ENCODE results near the gene ATP6V1C2.
A peak's percentile ranks its signal among the peaks of the same experiment; 100 is the strongest.
"Not testable (repeated sequence)": the region's sequence is repeated elsewhere in the genome, so short reads cannot be mapped to it uniquely, and the experiment has no call there.

Gene ATP6V1C2

DNA sequence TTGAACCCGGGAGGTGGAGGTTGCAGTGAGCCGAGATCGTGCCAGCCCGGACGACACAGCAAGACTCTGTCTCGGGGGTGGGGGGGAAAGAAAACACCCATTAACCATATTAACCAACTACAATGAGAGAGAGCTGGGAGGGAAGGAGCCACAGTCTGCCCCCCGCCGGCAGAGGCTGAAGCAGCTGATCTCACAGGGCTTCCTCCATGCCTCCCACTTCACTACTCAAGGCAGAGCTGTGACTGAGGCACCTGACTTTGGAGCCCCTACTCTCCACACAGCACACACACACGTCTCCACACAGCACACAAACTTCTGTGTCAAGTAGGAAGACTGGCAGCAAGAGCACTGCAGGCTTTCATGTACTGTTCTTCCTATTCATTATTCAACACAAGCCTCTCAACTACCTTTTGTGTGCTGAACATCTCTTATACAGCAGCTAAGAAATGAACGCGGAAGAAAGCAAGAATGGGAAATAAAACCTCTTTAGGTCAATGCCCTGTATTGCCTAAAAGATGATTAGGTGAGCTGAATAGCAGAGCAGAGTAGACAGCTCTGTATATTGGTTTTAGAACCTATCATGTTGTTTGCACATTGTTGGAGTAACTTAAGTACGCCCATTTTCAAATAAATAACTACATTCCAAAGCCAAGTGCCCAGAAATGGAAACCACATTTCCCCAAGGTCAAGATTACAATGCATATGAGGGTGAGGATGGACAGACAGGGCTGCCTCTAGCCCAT lies 65.0 kb downstream of the ATP6V1C2 start:
- DNase-seq (ENCODE audit: low read depth): no peak

DNA sequence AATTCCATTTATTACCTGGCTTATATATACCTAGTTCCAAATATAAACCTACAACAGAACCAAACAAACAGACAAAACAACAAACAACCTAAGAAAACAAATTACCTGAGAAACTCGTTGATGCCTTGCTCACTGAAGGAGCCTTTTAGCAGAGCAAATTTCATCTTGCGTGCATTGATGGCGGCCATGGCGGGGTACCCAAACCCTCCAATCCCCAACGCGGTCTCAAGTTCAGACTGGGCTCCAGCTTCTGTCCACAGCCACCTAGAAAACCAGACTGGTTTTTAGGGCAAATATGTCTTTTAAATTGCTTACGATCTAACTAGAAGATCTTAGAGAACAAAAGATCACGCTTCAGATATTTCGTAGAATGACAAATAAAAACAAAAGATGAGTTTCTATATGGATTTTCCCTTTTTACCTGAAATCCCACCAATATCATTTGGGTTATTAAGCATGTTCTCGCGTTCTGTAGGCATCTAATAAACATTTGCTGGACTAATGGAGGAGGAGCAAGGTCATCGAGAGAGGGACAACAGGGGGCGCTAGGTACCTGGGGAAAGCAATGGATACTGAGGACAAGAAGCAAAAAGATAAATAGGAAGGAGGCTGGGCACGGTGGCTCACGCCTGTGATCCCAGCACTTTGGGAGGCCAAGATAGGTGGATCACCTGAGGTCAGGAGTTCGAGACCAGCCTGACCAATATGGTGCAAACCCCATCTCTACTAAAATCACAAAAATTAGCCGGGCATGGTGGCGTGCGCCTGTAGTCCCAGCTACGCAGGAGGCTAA lies 65.9 kb downstream of the ATP6V1C2 start:
- peak; percentile 11 for DNase-seq (ENCODE audit: low read depth)

DNA sequence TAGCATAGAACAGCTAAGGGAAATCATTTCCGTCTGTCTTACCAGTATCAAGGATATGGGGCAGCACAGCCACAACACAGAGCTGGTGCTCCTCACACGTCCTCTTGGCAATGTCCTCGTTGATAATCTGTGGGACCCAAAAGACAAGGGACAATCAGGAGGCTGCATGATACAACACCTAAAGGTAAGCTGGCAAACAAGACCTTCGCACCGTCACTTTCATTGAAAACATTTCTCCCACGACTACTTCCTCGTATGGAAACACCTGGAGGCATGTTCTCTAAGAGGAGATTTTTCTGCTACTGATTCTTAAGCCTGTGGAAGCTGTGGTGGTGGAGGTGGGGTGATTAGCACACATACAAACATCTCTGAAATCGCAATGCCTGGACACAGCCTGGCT lies 67.4 kb downstream of the ATP6V1C2 start:
- no peak for DNase-seq (ENCODE audit: low read depth)

DNA sequence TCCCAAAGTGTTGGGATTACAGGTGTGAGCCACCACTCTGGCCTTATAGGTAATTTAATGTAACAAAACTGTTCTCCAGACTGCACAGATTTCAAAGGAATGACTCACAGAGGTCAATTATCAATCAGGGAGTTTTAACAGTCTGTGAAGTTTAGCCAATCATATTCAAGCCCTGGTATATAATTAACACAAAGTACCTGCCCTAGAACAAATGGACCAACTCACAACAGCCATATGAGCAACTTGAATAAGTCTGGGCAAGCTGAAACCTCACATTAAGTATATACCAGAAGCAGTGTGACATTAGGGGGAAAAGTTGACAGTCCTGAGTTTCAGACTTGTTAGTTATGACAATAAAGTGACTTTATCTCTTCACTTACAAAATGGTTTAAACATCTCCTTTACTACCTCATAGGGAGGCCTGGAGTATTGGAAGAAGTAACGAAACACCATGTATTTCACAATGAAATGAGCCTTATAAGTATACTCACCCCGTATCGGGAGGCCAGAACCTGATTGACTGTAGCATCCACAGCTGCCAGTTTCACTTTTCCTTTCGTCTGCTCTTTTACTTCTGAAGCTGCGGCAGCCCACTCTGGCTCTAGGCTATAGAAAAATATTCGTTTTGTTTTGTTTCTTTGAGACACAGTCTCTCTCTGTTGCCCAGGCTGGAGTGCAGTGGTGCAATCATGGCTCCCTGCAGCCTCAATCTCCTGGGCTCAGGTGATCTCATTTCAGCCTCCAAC lies 69.0 kb downstream of the ATP6V1C2 start:
- DNase-seq (ENCODE audit: low read depth): no peak

DNA sequence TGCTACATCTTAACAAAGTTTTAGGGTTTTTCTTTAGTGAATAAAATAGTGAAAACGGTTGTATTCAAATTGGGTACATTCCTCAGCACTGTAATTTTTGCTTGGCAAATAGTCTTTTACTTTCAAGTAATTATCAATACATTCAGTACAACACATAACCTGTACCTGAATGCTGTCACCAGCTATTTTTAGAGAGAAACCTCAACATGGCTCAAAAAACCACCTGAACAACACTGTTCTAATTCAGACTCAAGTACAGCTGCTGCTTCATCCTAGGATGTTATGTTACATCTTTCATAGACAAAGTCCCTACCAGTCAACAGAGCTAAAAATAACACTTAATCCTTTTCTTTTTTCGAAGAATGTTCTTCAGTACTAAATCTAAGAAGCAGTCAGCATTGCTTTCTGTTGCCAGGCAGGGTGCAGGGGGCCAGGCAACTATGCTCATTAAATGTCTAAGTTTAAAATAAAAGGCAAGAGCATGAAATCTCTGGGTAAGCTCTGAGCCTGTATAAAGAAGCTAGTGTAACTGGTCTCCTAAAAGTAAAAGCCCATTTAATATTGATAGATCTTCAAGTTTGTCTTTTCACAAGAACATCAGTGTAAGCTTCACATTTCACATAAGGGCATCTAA lies 70.7 kb downstream of the ATP6V1C2 start:
- no peak for DNase-seq (ENCODE audit: low read depth)

DNA sequence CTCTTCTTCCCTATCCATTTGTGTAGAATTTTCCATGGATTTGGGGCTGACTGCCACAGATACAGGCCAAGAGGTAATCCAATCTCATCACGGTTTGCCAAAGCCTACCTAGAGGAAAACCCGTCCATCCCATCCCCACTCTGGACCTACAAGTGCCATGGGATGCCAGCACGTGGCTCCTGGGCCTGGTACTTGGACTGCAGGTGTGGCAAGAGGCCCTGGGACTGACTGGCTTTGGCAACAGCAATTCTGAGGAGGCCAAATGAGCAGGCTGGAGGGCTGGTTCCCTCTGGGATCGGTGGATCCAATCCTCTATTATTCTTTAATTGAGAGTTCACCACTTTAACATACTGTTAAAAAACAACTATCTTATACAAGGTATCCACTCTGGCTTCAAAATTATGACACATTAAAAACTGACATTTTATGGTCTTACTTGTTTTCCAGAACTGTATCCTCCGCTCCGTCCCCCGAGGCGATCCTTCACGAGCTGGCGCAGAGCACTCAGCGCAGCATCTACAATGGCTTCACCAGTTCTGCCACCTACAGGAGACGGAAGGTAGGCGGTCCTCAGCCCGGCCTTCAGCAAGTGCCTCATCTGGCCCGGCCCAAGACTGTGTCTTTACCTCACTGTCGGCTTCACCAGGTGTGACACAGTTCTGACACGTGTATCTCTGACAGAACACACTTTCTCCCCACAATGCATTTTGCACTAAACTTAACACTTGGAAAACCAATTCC lies 71.4 kb downstream of the ATP6V1C2 start:
- DNase-seq (ENCODE audit: low read depth): no peak

DNA sequence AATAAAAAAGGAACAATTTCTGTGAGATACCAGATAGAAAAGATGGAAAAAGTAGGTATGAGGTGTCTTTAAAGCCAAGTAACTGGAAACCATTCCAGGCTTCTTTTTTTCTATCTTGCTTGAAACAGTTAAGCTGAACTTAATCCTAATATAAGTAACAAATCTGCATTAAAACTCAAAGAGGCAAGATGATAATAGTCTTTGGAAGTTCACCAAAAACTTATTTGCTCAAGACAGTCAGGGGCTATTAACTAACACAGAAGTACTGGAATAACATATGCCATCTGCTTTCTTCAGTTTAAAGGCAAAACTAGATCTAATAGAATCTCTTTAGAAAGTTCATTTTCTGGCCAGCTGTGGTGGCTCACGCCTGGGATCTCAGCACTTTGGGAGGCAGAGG lies 72.4 kb downstream of the ATP6V1C2 start:
- no peak for DNase-seq (ENCODE audit: low read depth)

DNA sequence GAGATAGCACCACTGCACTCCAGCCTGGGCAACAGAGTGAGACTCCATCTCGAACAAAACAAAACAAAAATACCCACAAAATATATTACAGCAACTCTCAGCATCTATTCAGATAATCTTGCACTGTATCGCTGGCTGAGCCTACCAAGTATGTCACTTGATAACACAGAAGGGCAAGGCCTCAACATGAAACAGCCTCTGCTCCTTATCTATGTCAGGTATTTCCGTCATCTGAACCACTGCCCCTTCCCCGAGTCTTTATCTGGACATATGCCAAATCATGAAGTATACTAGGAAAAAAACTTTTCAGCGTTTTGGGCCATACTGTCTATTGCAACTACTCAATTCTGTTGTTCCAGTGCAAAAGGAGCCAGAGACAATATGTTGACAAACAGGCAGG lies 73.4 kb downstream of the ATP6V1C2 start:
- no peak for DNase-seq (ENCODE audit: low read depth)

DNA sequence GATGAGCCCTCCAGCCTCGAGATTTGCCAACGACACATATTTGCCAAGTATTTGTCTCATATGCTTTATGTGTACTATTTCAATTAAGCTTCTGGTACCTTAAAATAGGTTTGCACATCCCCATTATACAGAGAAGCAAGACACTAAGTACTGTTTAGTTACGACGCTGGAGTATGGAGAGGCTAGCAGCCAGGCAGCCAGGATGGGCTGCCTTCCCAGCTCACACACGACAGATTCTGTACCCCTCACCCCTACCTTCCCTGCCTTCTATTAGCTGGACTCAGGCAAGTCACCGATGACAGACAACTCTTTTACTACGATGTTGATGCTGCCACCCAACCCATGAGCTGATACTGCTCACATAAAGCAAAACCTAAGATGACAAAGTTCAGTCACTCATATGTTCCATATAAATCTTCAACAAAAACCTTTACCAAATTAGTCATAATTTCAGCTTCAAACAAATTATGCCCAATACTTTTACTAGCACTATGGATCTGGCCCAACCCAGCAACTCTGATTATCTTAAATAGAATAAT lies 74.1 kb downstream of the ATP6V1C2 start:
- no peak for DNase-seq (ENCODE audit: low read depth)

DNA sequence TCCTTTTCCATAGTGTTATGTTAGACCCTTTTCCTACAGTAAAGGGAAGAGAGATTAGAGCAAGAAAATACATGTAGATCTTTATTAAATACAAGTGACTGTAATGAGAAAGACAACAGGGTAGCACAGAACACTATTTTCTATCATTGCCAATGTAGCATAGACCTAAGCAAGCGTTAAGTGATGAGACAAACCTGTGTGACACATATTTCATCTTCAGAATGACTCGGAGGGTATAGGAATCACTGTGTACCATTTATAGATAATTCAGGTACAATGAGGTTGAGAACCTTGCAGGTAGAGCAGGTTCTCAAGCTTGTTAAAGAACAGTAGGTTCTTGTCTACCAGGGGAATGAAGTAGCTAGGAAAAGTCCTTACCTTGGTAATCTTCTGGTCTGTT lies 75.3 kb downstream of the ATP6V1C2 start:
- no peak for DNase-seq (ENCODE audit: low read depth)

DNA sequence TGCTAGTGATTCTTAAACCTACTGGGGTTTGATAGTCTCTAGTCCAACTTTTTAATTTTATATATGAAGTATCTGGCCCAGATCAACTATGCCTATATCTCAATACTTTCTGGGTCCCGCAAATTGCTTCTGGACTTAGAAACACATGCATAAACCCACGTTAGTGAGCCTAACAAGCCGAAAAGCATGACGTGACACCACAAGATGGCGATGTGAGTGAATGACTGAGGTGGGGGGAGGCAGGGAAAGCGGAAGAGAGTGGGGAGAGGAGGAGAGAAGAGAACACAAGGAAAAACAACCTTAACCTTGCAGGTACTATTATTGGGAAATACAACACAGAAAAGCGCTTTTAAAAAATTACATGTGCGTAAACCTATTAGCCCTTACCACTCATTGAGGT lies 77.4 kb downstream of the ATP6V1C2 start:
- DNase-seq (ENCODE audit: low read depth): no peak

DNA sequence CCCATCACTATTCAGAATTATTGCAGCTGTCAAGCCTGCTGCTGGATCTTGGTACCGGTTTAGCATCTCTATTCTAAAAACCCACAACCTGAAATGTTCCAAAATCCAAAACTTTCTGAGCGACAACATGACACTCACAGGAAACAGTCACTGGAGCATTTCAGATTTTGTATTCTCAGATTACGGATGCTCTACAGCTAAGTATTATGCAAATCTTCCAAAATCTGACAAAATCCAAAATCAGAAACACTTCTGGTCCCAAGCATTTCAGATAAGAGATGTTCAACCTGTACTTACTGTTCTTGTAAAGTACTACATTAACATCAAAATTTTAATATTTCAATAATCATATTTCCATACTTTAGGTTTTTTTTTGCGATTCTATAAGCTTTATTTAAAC lies 78.7 kb downstream of the ATP6V1C2 start:
- DNase-seq (ENCODE audit: low read depth): no peak

DNA sequence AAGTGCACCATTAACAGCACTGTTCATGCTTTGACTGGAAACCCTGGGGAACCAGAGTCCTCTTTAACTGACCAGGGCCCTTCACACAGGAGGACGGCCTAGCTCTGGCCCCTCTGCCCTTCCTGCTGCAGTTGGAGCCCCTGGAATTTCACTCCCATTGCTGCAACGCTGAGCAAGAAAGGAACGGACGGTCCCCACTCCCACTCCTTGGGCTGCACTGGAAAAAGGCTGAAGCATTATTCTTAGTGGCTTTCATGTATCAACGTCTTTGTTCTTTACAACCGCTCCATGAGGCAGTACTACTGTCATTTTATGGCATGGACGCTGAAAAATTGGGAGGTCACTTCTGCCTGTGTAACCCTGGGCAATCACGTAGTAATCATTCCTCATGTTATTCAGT lies 81.2 kb downstream of the ATP6V1C2 start:
- no peak for DNase-seq (ENCODE audit: low read depth)

DNA sequence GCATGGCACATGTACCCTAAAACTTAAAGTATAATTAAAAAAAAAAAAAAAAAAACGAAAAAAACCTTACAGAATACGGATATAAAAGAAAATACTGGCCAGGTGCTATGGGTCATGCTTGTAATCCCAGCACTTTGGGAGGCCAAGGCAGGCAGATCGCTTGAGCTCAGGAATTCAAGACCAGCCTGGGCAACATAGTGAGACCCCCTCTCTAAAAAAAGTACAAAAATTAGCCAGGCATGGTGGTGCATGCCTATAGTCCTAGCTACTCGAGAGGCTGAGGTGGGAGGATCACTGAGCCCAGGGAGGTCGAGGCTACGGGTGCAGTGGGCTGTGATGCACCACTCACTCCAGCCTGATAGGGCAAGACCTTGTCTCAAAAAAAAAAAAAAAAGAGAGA lies 84.6 kb downstream of the ATP6V1C2 start:
- DNase-seq (ENCODE audit: low read depth): not testable (repeated sequence)

DNA sequence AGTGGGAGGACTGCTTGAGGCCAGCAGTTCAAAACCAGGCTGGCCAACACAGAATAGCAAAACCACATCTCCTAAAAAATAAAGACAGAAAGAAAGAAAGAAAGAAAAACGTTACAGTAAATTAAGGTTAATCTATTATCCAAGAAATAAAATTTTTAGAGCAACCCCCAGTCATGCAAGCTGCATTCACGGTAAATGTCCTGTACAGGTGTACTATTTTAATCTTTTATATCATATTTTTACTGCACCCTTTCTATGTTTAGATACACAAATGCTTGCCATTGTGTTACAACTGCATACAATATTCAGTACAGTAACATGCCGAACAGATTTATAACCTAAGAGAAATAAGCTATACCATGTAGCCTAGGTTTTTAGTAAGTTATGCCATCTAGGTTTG lies 85.1 kb downstream of the ATP6V1C2 start:
- DNase-seq (ENCODE audit: low read depth): no peak

DNA sequence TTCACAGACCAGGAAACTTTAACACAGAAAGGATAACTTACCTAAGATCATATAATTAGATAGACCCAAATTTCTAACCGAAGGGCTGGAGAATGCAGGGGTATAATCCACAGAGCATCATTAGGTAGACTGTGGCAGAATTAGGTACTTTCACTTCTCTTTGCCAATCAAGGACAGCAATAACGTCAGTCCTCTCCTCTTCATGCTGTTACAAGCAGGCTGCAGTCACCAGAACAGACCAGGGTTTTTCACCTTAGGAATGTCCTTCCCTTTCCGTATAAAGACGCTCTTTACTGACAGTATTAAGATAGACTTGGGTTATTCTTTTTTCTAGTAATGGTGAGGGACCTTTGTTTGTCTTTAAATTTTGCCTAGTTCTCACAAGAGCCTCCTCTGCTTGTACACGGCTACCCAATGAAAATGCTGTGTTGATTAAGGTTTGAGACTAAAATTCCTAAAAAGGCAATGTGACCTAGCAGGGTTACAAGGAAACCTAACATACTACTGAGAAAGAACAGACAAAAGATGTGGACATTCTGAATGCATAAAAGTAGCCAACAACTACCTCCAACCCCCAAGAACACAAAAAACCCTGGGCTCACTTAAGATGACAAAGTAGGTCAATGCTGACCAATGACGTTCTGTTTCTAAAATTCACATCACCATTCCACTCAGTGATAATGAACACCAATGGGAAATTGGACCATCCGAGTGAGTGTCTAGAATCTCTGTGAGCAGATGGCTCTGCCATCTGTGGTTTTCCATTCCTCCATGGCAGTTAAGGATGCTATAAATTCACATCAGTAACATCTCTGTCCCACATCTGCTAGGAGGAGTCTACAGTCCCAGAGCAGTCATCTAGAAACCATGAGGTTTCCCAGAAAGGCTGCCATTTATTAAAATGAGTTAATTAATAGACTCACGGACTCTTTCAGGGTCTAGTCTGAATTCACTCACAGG lies 89.1 kb downstream of the ATP6V1C2 start:
- DNase-seq (ENCODE audit: low read depth): no peak

DNA sequence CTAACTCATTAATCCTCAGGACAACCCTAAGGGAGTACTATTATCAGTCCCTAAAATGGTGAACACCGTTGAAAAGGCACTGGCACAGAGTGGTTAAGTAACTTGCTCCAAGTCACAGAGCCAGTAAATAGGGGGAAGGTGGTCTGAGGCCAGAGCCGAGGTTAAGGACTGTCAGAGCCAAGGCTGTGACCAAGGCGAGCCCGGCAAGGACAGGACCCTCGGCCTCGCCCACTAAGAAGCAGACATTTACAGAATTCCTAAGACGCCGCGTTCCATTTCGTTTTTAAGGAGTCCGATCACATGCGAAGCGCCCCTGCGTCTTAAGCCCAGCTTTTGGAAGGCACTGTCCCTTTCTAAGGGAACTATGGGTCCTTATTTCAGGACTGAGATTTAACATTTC lies 90.1 kb downstream of the ATP6V1C2 start:
- DNase-seq (ENCODE audit: low read depth): no peak

DNA sequence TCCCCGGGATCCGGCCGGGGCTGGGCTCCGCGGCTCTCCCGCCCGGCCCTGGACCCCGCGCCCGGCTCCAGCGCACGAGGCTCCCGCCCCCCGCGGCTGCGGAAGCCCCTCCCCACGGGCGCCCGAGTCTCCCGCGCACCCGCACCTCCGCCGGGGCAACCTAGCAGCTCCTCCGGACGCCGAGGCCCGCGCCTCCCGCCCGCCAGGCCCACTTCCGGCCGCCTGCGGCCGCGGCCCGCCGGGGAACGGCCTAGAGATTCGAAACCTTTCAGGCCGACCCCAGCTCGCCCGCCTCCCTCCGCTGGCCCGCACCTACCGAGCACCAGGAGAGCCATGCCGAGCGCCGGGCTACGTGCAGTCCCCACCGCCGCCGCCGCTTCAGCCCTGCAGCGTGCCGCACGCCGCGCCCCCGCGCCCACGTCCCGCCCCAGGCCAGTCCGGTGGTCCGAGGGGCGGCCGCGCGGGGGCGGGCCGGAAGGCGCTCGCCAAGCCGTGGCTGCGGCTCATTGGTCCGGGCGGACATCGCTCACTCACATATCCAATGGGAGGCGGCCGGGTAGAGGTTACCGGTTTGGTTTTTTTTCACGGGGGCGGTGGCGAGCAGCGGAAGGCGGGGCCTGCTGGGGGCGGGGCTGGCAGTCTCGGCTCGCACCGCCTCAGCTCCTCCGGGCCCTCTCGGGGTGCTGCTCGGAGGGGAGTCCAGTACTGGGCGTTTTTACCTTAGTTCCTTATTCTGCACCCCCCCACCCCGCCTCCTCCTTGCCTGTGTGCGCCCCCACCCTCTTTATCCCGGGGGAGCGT lies 91.1 kb downstream of the ATP6V1C2 start, which contains the start of gene PDIA6:
TSS of gene PDIA6 (minus strand) at position 424 of the 801 bp plus-strand sequence. CDS start at position 335, 89 bp downstream.
- peak; percentile 91 for DNase-seq (ENCODE audit: low read depth)
